ENCODE measurements around the gene TRH. TPM values are rescaled to one million over a fixed set of nuclear protein-coding genes. Genes with fewer than 3 reads are reported as not detected.
"Not testable (repeated sequence)": the region's sequence is repeated elsewhere in the genome, so short reads cannot be mapped to it uniquely, and the experiment has no call there.

TRH gene
- total RNA-seq, 1 experiment from 2014 or later: not detected

DNA sequence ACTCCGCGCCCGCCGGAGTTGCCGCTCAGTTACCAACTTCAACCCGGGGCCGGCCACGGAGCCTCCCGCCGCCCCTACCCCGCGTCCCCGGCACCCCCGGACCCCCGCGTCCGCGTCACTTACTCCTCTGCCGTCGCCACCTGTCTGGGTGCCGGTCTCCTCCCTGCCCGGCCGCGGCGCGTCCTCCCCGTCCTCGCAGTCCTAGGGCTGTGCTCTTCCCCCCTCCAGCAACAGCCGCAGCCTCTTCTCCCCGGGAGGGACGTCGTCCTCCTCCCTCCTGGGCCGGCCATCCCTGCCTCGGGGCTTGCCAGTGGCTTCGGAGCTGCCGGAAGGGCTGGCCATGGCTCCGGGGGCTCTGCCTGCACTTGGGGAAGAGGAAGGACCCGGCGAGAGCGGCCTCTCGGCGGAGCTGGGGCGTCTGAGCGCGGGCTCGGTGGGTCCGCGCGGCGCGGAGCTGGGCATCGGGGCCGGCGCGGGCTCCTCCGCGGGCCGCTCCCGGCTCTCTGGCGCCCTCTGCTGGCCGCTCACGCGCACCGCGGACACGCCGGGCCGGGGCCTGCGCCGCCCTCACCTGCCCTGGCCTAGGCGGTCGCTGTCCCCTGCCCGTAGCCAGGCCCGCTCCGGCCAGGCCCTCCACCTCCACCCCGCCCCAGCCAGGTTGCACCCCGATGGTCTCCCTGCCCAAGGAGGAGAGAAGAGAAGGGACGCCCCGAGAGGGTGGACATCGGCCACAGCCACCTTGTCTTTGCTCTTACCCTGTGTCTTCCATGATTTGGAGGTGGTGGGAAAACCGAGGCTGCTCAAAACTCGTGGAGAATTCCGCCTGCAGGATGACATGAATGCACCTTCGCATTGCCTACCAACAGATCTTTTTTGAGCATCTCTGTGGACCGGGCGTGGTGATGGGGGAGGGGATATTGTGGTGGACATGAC lies 28.4 kb downstream of the TRH start:
- H3K9me3 ChIP-seq (ENCODE audit: low read depth, low read length, poor library complexity, severe bottlenecking); H3K4me1 ChIP-seq (ENCODE audit: insufficient read depth, low read length, poor library complexity, severe bottlenecking); H3K27ac ChIP-seq (ENCODE audit: low read depth, low read length, poor library complexity, severe bottlenecking); H3K36me3 ChIP-seq (ENCODE audit: insufficient read depth, low read length, poor library complexity, severe bottlenecking); POLR2A ChIA-PET (ENCODE audit: low non-redundant PET); BruUV-seq (replicated peaks); CTCF ChIA-PET: not testable (repeated sequence)
- TF ChIP-seq, protein P1, sequence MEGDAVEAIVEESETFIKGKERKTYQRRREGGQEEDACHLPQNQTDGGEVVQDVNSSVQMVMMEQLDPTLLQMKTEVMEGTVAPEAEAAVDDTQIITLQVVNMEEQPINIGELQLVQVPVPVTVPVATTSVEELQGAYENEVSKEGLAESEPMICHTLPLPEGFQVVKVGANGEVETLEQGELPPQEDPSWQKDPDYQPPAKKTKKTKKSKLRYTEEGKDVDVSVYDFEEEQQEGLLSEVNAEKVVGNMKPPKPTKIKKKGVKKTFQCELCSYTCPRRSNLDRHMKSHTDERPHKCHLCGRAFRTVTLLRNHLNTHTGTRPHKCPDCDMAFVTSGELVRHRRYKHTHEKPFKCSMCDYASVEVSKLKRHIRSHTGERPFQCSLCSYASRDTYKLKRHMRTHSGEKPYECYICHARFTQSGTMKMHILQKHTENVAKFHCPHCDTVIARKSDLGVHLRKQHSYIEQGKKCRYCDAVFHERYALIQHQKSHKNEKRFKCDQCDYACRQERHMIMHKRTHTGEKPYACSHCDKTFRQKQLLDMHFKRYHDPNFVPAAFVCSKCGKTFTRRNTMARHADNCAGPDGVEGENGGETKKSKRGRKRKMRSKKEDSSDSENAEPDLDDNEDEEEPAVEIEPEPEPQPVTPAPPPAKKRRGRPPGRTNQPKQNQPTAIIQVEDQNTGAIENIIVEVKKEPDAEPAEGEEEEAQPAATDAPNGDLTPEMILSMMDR (conservative IDR thresholded peaks at IDR 0.05; ENCODE audit: low read depth, low read length): peak; percentile 36; the same call in 1 of the 2 replicates
- peak overlapping the region; percentile 43 for H3K4me3 ChIP-seq (ENCODE audit: low read depth, low read length, poor library complexity, severe bottlenecking)
- peak; percentile 37 for DNase-seq (ENCODE audit: low spot score)
- peaks cover 11% of the 10 kb centered on the region for H3K27me3 ChIP-seq (replicated peaks; ENCODE audit: insufficient read depth, low read depth, low read length, poor library complexity)
- intact Hi-C loops (cut with micrococcal nuclease; ENCODE audit: unreplicated experiment): loop anchor here (2.0 kb wide), 1 partner anchor 60 kb away; no protein-coding TSS in a partner anchor

DNA sequence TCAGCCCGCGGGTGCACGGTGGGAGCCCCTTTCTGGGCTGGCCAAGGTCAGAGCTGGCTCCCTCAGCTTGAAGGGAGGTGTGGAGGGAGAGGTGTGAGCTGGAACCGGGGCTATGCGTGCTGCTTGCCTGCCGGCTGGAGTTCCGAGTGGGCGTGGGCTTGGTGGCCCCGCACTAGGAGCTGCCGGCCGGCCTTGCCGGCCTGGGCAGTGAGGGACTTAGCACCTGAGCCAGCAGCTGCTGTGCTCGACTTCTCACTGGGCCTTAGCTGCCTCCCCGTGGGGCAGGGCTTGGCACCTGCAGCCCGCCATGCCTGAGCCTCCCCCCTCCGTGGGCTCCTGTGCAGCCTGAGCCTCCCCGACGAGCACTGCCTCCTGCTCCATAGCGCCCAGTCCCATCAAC lies 36.0 kb downstream of the TRH start:
- no peak for DNase-seq (ENCODE audit: low spot score)
- POLR2A ChIA-PET (ENCODE audit: low non-redundant PET): no interaction called here
- no TSS peak for BruUV-seq (replicated peaks)
- intact Hi-C loops (cut with micrococcal nuclease; ENCODE audit: unreplicated experiment): no loop called here
- Histone ChIP-seq H3K36me3 (ENCODE audit: insufficient read depth, low read length, poor library complexity, severe bottlenecking) (no peaks in the 10 kb centered on the region), H3K4me3 (ENCODE audit: low read depth, low read length, poor library complexity, severe bottlenecking) (no peak overlapping the region), H3K27ac (ENCODE audit: low read depth, low read length, poor library complexity, severe bottlenecking) (no peak overlapping the region), H3K4me1 (ENCODE audit: insufficient read depth, low read length, poor library complexity, severe bottlenecking) (no peaks in the 10 kb centered on the region), H3K27me3 (replicated peaks; ENCODE audit: insufficient read depth, low read depth, low read length, poor library complexity) (peaks cover 5% of the 10 kb centered on the region), H3K9me3 (ENCODE audit: low read depth, low read length, poor library complexity, severe bottlenecking) (no peaks in the 10 kb centered on the region)
- TF ChIP-seq EZH2 (IDR thresholded peaks at IDR 0.05; ENCODE audit: borderline replicate concordance, low read depth, low read length, poor library complexity, severe bottlenecking): no peak
- TF ChIP-seq, protein P1 (conservative IDR thresholded peaks at IDR 0.05; ENCODE audit: low read depth, low read length): no peak
- CTCF ChIA-PET: no interaction called here

DNA sequence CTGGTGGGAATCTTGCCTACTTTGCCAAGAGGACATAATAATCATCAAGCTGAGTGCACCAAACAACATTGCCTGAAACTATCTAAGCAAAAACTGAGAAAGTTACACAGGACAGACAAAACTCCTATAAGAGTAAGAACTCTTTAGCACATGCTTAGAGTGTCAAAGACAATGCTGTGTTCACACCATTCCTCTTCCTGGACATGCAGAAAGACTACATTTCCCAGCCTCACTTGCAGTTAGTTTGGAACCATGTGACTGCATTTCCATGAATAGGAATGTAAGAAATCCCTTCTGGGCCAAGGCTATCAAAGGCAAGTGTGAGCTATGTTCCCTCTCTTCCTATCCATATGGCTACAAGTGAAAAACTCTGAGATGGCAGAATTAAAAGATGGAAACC lies 37.6 kb downstream of the TRH start:
- CTCF ChIA-PET; POLR2A ChIA-PET (ENCODE audit: low non-redundant PET); H3K27me3 ChIP-seq (replicated peaks; ENCODE audit: insufficient read depth, low read depth, low read length, poor library complexity); H3K27ac ChIP-seq (ENCODE audit: low read depth, low read length, poor library complexity, severe bottlenecking); H3K9me3 ChIP-seq (ENCODE audit: low read depth, low read length, poor library complexity, severe bottlenecking); H3K4me3 ChIP-seq (ENCODE audit: low read depth, low read length, poor library complexity, severe bottlenecking); BruUV-seq (replicated peaks); intact Hi-C loops (cut with micrococcal nuclease; ENCODE audit: unreplicated experiment); H3K36me3 ChIP-seq (ENCODE audit: insufficient read depth, low read length, poor library complexity, severe bottlenecking); DNase-seq (ENCODE audit: low spot score); H3K4me1 ChIP-seq (ENCODE audit: insufficient read depth, low read length, poor library complexity, severe bottlenecking): not testable (repeated sequence)

DNA sequence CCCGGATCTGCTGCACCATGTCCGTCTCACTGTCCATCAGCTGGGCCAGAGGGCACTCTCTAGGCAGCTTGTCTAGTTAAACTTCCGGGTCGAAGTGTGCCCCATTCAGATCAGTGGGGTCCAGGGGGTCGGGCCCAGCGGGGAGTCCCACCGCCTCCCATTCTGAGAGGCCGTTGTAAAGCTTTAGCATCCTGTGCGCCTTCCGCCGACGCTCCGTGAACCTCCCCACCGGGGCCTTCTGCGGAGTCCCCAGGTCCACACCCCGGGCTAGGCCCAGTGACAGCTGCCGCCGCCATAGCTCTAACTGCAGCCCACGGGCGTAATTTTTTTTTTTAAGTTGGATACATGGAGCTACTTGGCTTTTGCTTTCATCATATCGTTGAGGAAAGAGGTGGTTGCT lies 38.7 kb downstream of the TRH start:
- POLR2A ChIA-PET (ENCODE audit: low non-redundant PET); H3K27ac ChIP-seq (ENCODE audit: low read depth, low read length, poor library complexity, severe bottlenecking); H3K27me3 ChIP-seq (replicated peaks; ENCODE audit: insufficient read depth, low read depth, low read length, poor library complexity); H3K4me1 ChIP-seq (ENCODE audit: insufficient read depth, low read length, poor library complexity, severe bottlenecking); H3K4me3 ChIP-seq (ENCODE audit: low read depth, low read length, poor library complexity, severe bottlenecking); H3K36me3 ChIP-seq (ENCODE audit: insufficient read depth, low read length, poor library complexity, severe bottlenecking); CTCF ChIA-PET; BruUV-seq (replicated peaks); intact Hi-C loops (cut with micrococcal nuclease; ENCODE audit: unreplicated experiment); H3K9me3 ChIP-seq (ENCODE audit: low read depth, low read length, poor library complexity, severe bottlenecking); DNase-seq (ENCODE audit: low spot score): not testable (repeated sequence)

Data from A673 (cell line).